IMR-90 (cell line): Measurements from ENCODE around the gene PPFIA1.

Experiments
- CEBPB ChIP-seq: IDR thresholded peaks from 2 replicates; pipeline ENCODE4 v1.6.1; 2012; ENCODE audit warnings: low read depth, low read length, improper control_type of control experiment
- CHD1 ChIP-seq: IDR thresholded peaks from 2 replicates; pipeline ENCODE4 v1.6.1; 2012; ENCODE audit warnings: low read depth, low read length, improper control_type of control experiment
- ELK1 ChIP-seq: fragments of 150-350 bp; IDR thresholded peaks from 2 replicates; pipeline ENCODE4 v1.6.1; 2016; ENCODE audit warnings: low read depth, mild to moderate bottlenecking, low read length, moderate library complexity, borderline replicate concordance
- FOS ChIP-seq: fragments of 150-350 bp; IDR thresholded peaks from 2 replicates; pipeline ENCODE4 v1.6.1; 2016; ENCODE audit warnings: low read depth, low read length
- MAFK ChIP-seq: IDR thresholded peaks from 2 replicates; pipeline ENCODE4 v1.6.1; 2012; ENCODE audit warnings: low read depth, low read length, improper control_type of control experiment
- MAZ ChIP-seq: IDR thresholded peaks from 2 replicates; pipeline ENCODE4 v1.6.1; 2012; ENCODE audit warnings: low read depth, mild to moderate bottlenecking, low read length, improper control_type of control experiment, moderate library complexity, borderline replicate concordance
- MXI1 ChIP-seq: IDR thresholded peaks from 2 replicates; pipeline ENCODE4 v1.6.1; 2012; ENCODE audit warnings: low read depth, mild to moderate bottlenecking, low read length, moderate library complexity, borderline replicate concordance
- POLR2A ChIP-seq: IDR thresholded peaks from 2 replicates; pipeline ENCODE4 v1.6.1; 2012; ENCODE audit warnings: mild to moderate bottlenecking, low read depth, low read length
- RAD21 ChIP-seq: IDR thresholded peaks from 2 replicates; pipeline ENCODE4 v1.6.1; 2012; ENCODE audit warnings: low read length, improper control_type of control experiment
- SMC3 ChIP-seq: fragments of 150-350 bp; IDR thresholded peaks from 2 replicates; pipeline ENCODE4 v1.6.1; 2016; ENCODE audit warnings: low read depth, mild to moderate bottlenecking, antibody characterized with exemption, low read length, moderate library complexity
- USF2 ChIP-seq: fragments of 150-350 bp; IDR thresholded peaks from 2 replicates; pipeline ENCODE4 v1.6.1; 2017; ENCODE audit warnings: mild to moderate bottlenecking, antibody characterized with exemption, low read length, low read depth
- TF ChIP-seq, protein P1 (sequence below): conservative IDR thresholded peaks from 2 replicates; pipeline ENCODE4 v1.5.1; 2012; ENCODE audit warnings: mild to moderate bottlenecking, low read depth, low read length, improper control_type of control experiment

- TF ChIP-seq, protein P1, sequence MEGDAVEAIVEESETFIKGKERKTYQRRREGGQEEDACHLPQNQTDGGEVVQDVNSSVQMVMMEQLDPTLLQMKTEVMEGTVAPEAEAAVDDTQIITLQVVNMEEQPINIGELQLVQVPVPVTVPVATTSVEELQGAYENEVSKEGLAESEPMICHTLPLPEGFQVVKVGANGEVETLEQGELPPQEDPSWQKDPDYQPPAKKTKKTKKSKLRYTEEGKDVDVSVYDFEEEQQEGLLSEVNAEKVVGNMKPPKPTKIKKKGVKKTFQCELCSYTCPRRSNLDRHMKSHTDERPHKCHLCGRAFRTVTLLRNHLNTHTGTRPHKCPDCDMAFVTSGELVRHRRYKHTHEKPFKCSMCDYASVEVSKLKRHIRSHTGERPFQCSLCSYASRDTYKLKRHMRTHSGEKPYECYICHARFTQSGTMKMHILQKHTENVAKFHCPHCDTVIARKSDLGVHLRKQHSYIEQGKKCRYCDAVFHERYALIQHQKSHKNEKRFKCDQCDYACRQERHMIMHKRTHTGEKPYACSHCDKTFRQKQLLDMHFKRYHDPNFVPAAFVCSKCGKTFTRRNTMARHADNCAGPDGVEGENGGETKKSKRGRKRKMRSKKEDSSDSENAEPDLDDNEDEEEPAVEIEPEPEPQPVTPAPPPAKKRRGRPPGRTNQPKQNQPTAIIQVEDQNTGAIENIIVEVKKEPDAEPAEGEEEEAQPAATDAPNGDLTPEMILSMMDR: no peak
- TF ChIP-seq POLR2A (no peak), USF2 (no peak), CEBPB (peak; percentile 33), MXI1 (no peak), FOS (peak; percentile 46), MAZ (no peak), RAD21 (no peak), MAFK (no peak), ELK1 (no peak), CHD1 (no peak), SMC3 (no peak)
Measured at GRCh38 chr11:70233511-70233934, 37.0 kb upstream of the PPFIA1 start.
